Superior temporal gyrus (tissue), 1 donor: Measurements from ENCODE around the gene HGFAC.

ENCODE experiments used
- DNase-seq: peaks from one replicate; pipeline ENCODE4 v3.0.0-alpha.2; 2016; ENCODE audit errors: extremely low spot score

The HGFAC gene

GRCh38 chr4:3461515-3462291, 19.9 kb downstream of the HGFAC start:
- peak; percentile 11 for DNase-seq

- no peak for DNase-seq
Measured at GRCh38 chr4:3462321-3462789, 20.6 kb downstream of the HGFAC start.

GRCh38 chr4:3462790-3463415, 21.1 kb downstream of the HGFAC start, which contains the start of gene DOK7:
TSS of gene DOK7 (plus strand) at chr4:3463306. CDS start at chr4:3463376, 70 bp downstream.
- no peak for DNase-seq

- no peak for DNase-seq
Measured at GRCh38 chr4:3463556-3464348, 22.0 kb downstream of the HGFAC start.

- DNase-seq = no peak
Measured at GRCh38 chr4:3464349-3464905, 22.7 kb downstream of the HGFAC start.

- DNase-seq = no peak
Measured at GRCh38 chr4:3464911-3465697, 23.3 kb downstream of the HGFAC start.

GRCh38 chr4:3465698-3466671, 24.2 kb downstream of the HGFAC start:
- DNase-seq = no peak

- DNase-seq = no peak
Measured at GRCh38 chr4:3466691-3467600, 25.2 kb downstream of the HGFAC start.

GRCh38 chr4:3467601-3468031, 25.8 kb downstream of the HGFAC start:
- DNase-seq = no peak

GRCh38 chr4:3468154-3468553, 26.4 kb downstream of the HGFAC start:
- DNase-seq = no peak

GRCh38 chr4:3468804-3469203, 27.0 kb downstream of the HGFAC start:
- no peak for DNase-seq

- DNase-seq = no peak
Measured at GRCh38 chr4:3469386-3470243, 27.8 kb downstream of the HGFAC start.

- DNase-seq = no peak
Measured at GRCh38 chr4:3470244-3471097, 28.7 kb downstream of the HGFAC start.

- DNase-seq = no peak
Measured at GRCh38 chr4:3471098-3471760, 29.5 kb downstream of the HGFAC start.

- no peak for DNase-seq
Measured at GRCh38 chr4:3471886-3472285, 30.1 kb downstream of the HGFAC start.

- no peak for DNase-seq
Measured at GRCh38 chr4:3472411-3473141, 30.8 kb downstream of the HGFAC start.
